GM19023 (cell line): ENCODE data around the gene TCF3.
"Not testable (repeated sequence)": the region's sequence is repeated elsewhere in the genome, so short reads cannot be mapped to it uniquely, and the experiment has no call there.

Experiments used
- ATAC-seq: cut with Tn5 transposase; IDR thresholded peaks from one replicate; pipeline ENCODE4 v1.9.1; 2021; ENCODE audit warnings: mild to moderate bottlenecking, moderate library complexity; ENCODE audit not compliant: unreplicated experiment

The TCF3 gene

DNA sequence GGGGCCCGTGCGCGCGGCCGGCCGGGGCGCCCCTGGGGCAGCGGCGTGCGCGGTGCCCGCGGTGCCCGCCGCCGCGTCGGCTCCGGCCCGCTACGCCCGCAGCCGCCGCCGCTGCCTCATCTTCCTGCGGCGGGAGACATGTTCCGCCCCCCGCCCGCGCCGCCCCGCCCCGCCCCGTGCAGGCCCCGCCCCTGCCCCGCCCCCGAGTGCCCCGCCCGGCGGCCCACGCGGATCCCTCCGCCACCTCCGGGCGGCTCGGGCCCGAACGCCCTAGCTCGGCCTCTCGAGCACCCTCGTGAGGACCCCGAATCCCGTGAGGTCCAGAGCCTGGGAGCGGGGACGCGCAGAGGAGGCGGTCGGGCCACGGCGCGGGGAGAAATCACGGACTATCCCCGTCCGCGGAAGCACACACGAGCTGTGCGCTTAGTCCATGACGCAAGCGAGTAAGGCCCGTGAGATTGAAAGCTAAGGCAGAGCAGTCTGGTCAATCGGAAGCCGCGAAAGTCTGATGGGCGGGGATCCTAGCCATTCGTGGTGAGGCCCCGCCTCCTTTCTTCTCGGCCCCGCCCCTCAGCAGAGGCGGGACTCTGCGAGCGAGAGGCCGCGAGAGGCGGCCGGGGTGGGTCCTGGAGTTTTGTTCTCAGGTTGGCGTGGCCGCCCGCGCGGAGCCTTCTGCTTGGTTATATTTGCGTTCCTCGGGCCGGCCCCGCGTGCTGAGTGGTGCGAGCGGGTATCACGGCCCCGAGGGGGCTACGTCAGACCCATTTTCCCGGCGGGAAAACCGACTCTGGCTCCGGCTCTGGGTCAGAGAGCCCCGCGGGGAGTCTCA is at the start of gene TCF3:
TSS of gene TCF3 (minus strand) at position 145 of the 829 bp plus-strand sequence. CDS start 2,367 bp downstream, outside the sequence.
- peak; percentile 60 for ATAC-seq

DNA sequence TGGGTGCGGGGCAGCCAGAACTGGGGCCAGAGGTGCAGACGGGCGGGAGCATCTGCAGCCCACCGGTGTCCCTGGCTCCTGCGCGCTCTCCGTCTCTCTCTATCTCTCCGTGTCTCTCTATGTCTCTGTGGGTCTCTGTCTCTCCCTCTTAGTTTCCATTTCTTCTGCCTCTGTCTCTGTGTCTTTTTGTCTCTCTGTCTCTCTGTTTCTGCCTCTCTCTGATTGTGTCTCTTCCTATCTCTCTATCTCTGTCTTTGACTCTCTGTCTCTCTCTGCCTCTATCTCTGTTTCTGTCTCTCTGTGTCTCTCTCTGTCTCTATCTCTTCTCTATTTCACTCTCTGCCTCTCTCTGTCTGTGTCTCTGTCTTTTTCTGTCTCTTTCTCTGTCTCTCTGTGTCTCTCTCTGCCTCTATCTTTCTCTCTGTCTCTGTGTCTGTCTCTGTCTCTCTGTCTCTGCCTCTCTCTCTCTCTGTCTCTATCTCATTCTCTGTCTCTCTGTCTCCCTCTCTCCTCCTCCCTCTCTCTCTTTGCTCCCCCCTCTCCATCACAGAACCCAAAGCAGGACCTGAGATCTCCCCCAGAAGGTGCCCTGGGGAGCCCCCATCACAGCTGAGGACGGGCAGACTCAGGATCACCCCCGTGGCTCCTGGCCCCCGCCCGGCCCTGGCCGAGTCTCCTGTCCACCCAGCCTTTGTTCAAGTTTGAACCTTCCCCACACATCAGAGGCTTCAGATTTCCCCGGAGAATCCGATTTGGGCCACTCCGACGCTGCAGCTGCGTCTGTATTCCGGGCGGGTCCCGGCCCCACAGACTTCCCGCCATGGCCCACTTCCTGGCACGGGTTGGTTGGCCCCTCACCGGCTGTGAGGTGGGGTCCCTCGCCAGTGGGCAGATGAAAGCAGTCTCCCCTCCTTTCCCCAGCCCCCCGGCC is 48.6 kb upstream of the TCF3 start:
- no peak for ATAC-seq

DNA sequence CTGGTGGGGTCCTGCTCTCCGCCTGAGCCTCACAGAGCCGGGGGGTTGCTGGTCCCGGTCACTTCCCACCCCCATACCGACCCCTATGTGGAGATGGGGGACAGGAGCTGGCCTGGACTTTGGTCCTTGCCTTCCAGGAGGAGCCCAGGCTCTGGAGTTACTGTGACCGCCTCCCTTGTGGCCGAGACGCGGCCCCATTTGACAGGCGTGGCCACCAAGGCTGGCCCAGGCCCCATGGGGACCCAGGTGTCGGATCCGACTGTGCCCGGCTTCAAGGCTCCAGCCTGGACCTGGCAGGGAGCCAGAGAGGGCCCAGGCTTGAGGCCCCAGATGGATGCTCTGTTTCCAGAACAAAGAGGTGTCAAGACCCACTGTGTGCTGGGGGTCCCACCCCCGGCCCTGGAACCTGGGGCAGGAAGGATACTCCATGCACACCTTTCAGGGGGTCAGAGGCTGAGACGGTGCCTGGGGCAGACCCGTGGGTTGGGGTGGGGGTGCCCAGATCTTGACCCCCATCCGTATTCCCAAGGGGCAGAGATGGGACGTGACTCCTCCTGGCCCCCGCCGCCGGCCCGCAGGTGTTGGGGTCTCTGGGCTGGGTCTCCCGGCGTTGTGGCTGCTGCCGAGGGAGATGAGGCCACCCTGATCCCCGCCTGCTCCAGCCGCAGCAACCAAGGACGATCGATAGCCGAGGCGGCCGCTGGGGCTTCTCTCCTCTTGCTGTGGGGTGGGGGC is 47.8 kb upstream of the TCF3 start:
- ATAC-seq: no peak

DNA sequence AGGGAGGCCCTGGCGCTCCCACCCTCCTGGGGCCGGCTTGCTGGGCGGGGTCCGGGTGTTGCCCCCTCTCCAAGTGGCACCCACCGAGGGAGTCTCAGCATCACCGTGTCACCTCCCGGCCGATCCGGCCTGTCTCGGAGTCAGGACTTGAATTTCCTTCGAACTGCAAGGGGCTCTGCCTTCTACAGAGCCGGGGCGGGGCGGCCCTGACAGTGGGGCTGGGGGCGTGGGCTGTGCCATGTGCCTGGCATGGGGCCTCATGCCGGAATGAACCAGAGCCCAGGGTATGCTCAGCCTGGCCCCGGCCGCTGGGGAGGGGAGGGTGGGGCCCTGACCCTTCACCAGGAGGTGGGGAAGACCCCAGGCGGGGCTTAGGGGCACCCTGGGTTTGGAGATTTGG is 47.0 kb upstream of the TCF3 start:
- ATAC-seq: no peak

DNA sequence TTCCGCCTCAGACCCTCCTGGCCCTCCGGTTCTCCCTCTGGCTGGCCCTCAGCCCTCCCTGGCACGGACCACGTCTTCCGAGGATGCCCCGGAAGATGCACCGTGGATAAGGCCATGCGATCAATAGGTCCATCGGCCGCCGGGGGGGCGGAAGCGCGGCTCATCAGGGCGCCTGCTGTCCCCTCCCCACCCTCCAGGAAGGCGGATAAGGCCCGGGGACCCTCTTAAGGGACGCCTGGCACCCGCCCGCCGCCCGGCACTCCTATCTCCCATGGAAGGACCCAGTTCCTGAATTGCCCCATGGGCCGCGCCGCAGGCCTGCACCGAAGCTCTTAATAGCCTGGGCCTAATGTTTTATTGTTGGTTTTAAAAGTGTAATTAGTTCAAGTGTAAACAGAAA is 46.2 kb upstream of the TCF3 start:
- ATAC-seq: no peak

DNA sequence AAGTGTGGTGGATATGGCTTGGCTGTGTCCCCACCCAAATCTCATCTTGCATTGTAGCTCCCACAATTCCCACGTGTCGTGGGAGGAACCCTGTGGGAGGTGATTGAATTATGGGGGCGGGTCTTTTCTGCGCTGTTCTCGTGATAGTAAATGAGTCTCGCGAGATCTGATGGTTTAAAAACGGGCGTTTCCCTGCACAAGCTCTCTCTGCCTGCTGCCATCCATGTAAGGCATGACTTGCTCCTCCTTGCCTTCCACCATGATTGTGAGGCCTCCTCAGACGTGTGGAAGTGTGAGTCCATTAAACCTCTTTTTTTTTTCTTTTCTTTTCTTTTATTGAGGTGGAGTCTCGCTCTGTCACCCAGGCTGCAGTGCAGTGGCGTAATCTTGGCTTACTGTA is 43.1 kb upstream of the TCF3 start:
- not testable (repeated sequence) for ATAC-seq

DNA sequence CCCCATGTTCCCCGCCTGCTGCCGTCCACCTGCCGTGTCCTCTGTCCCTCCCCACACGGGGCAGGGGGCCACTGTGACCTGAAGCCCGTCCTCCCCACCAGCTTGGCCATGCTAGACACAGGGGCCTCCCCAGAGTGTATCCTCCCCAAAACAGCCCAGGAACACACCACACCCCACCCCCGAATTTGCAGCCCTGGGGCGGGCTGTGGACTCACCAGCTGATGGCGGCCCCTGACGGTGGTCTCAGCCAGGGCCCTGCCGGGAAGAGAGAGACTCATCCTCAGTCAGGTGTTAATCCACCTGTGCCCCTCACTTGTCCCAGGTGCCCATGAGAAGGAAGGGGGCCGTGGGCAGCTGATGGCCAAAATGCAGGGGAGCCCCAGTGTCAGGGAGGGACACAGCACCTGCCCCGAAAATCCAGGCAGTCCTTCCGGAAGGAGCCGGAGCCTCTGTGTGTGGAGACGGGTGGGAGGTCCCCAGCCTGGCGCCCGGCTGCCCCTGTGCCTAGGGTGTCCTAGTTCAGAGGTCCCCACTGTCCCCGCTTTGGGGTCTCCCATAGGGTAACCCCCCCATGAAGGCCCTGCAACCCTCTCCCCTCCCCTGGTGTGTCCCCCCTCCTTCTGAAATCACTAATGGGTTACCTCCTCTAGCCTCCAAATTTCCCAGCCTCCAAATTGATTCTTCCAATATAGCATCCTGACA is 39.3 kb upstream of the TCF3 start:
- ATAC-seq: no peak

DNA sequence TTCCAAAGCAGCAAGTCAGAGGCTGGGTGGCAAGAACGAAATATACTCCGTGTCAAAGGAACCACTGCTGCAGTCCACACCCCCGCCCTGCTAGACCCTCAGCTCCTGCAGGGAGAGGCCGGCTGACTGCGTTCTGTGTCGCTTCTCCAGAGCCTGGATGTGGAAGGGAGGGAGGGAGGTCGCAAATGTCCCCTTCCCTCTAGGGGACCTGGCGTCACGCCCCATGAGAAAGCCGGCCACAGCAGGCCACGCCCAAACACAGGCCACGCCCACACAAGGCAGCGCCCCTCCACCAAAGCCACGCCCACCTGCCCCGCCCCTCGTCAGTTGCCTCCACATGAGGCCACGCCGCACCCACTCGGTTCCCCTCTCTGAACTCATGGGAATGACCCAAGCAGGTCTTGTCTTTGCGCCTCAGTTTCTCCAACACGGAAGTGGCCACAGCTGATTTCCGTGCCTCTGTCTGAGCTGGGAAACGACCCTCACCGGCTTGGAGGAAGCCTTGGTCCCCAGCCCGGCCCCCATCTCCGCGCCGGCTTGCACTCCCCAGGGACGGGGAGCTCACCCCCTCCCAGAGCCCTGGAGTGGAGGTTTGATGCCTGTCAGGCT is 38.4 kb upstream of the TCF3 start:
- ATAC-seq: no peak

DNA sequence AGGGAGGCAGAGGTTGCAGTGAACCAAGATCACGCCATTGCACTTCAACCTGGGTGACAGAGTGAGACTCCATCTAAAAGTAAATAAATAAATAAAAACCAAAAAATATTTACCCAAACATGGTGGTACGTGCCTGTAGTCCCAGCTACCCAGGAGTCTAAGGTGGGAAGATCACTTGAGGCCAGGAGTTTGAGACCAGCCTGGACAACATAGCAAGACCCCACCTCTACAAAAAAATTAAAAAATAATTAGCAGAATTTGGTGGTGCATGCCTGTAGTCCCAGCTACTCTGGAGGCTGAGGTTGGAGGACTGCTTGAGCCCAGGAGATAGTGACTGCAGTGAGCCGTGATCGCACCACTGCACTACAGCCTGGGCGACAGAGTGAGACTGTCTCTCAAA is 33.4 kb upstream of the TCF3 start:
- ATAC-seq: not testable (repeated sequence)

DNA sequence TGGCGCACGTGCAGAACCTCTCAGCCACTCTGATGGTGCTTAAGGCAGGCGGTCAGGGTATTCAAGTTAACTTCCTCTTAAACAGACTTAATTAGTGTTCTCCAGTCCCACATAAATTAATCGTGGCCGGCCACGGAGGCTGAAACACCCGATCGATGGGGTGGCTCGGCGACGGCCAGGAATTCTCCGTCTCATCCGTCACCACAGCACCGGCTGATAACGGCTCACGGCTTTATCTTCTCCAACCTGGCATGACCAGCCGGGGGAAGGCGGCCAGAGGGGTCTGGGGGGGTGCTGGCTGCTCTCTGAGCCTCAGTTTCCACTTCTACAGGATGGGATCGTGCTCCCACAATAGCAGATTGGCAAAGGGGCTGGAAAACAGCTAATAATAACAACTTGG is 32.6 kb upstream of the TCF3 start:
- ATAC-seq: no peak

DNA sequence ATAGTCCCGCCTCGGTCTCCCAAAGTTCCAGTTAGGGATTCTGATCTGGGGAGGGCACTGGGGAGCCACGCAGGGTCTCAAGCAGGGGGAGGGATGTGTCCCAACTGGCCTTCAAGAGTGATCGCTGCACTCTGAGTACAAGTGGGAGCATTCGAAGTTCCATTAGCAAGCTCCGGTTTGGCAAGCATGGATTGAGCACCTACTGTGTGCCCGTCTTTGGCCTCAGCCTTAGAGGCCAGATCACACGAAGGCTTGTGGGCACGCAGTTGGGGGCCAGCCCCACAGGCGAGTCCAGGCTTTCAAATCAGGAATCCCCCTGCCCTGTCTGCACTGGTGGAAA is 32.1 kb upstream of the TCF3 start:
- no peak for ATAC-seq

DNA sequence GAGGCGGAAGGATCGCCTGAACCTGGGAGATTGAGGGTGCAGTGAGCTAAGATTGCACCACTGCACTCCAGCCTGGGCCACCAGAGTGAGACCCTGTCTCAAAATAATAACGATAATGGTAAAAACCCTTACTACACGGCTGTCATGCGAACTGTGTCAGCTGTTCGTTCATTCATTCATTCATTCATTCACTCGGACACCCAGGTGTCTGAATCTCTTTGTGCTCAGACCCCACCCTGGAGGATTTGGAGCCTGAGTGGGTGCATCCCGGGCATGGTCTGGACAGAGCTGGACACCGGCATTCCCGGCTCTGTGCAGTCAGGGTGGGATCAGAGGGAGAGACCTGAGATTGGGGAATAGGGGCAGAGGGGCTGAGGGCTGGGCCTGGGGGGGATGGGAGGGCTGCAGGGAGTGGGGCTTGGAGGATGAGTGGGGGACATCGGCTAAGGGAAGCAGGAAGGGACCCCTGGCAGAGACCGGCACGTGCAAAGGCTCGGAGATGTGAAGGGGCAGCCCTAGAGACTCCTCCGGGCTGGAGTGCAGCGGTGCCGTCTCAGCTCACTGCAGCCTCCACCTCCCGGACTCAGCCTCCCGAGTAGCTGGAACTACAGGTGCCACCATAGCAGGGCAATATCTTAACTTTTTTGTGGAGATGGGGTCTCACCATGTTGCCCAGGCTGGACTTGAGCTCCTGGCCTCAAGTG is 31.6 kb upstream of the TCF3 start:
- no peak for ATAC-seq

DNA sequence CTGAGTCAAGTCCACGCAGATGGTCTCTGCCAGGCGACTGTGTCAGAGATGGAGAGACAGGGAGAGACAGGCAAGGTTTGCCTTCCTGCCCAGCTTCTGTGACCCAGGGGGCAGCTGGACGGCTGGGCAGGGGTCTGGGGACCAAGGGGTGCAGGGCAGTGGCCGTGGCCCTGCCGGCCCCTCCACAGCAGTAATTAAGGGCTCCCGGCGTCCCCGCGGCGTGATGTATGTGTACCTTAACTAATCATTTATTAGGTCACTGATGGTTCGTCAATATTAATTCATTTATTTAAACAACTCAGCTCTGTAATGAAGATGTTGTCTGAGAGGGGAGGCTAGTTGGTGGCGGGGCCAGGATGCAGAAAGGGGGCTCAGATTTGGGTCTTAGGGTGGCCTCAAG is 28.6 kb upstream of the TCF3 start:
- no peak for ATAC-seq

DNA sequence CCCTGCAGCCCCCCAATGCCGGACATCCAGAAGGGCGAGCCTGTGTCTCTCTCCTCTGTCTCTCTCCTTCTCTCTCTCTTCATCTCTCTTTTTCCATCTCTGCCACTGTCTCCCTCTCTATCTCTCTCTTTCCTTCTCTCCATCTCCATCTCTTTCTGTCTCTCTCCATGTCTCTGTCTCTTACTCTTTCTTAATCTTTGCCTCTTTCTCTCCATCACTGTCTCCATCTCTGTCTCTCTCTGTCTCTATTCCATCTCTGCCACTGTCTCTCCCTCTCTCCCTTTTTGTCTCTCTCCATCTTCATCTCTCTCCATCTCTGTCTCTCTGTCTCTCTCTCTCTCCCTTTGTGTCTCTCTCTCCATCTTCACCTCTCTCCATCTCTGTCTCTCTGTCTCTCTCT is 25.7 kb upstream of the TCF3 start:
- no peak for ATAC-seq

DNA sequence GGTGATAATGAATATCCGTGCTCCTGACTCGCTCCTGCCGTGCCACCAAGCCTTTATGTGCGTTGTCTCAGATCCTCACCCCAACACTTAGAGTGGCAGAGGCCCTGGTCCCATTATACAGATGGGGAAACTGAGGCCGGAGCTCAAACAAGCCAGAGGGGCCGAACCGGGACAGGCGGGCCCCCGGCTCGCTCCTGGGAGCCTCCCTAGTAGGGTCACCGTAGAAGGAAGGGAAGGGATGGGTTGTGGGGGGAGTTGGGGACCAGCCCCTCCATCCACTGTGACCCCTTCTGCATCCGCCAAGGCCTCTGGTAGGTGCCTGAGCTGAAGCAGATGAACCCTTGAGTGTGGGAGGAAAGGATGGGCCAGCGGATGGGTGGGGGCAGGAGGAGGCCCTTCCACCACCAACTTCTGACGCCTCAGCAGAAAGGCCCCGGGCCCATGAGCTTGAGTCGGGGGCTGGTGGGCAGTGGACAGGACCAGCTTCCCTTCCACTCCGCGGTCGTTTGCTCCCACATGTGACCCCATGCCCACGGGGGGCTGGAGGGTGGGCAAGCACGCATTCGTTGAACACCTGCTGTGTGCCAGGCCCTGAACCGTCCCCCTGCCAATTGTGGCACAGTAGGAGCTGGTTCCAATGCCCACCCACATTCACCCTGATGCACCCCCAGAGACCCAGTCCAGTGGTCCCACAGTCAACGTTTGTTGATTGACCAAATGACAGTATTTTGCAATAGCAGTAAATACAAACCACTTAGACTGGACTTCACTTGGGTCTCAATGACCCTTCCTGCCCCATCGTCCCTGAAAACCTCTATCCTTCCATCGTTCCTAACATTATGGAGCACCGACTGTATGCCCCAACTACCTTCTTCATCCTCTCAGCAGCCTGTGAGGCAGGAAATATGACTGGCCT is 24.2 kb upstream of the TCF3 start:
- no peak for ATAC-seq

DNA sequence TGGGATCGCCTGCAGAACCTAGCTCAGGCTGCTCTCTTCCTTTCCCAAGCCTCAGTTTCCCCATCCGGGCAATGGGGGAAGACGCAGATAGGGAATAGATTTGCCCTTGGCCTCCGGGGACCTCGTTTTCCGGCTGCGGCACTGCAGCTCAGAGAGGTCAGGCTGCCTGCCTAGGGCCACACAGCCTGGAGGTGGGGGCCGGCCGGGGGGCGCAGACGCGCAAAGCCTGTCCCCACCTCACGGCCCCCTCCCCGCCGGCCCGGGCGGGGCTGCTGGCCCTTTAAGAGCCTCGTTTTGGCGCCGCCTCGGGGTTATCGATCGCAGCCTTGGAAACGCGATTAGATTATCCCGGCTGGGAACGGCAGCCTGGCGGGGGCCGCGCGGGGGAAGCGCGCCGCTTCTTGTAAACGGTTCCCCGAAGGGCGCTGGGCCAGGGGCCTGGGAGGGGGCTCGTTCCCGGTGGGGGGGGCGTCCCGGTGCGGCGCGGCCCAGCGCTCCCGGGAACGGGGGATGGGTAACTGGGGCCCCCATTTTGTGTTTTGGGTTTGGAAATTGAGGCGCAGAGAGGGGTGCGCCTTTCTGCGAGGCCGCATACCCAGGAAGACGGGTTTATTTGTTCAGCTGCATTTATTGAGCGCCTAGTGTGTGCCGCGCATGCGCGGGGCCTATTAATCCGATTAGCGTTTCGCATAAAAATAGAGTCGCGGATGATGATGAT is 23.4 kb upstream of the TCF3 start:
- ATAC-seq: no peak

DNA sequence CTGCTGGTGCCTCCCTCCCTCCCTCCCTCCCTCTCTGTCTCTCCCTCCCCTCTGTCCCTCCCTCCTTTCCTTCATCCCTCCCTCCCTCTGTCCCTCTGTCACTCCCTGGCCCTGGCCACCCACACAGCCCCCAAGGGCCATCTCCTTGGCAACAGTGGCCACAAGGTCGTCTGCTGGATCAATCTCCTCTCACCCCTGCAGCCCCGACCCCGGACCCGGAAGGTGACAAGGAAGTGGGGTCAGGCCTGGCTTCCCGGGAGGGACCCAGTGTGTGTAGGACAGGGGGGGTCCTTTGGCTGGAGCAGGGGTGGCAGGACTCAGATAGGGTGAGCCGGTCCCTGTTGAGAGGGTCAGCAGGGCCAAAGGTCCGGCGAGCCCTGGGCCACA is 21.9 kb upstream of the TCF3 start:
- no peak for ATAC-seq

DNA sequence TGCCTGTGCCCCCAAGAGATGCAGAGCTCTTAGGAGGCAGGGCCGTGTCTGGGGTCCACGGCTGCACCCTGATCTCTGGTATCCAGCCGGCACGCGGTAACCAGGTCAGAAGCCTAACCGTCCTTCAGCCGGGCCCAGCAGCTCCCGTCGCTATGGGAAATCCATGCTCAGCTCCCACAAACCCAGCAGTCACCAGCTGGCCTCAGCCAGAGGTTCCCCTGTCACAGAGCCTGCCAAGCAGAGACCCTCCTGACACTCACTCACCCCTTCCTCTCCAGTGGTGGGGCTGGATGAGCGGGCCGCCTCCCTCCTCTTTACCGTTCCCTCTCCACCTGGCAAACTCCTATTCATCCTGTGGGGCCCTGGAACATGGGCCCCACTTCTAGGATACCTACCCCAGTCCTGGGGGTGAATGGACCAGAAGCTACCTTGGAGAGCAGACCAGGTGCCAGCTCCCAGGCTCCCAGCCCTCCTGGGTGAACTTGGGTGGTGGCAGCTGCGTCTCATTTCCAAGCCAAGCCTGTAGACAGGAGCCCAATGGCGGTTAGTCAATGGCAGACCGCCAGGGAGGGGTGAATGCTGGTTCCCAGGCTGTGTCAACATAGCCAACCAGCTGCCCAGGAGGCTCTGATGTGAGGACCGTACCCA is 21.4 kb upstream of the TCF3 start:
- ATAC-seq: no peak
